HG03108 (cell line): ENCODE measurements around the gene SNCAIP.

Source experiments
- ATAC-seq: cut with Tn5 transposase; IDR thresholded peaks from one replicate; pipeline ENCODE4 v1.9.1; 2021; ENCODE audit warnings: moderate library complexity; ENCODE audit not compliant: unreplicated experiment

SNCAIP gene

GRCh38 chr5:122311961-122312590, at the start of gene SNCAIP:
Gene SNCAIP, plus strand, starts transcription at chr5:122312237. Its CDS starts 78,898 bp downstream, at chr5:122391135.
- no peak for ATAC-seq

DNA sequence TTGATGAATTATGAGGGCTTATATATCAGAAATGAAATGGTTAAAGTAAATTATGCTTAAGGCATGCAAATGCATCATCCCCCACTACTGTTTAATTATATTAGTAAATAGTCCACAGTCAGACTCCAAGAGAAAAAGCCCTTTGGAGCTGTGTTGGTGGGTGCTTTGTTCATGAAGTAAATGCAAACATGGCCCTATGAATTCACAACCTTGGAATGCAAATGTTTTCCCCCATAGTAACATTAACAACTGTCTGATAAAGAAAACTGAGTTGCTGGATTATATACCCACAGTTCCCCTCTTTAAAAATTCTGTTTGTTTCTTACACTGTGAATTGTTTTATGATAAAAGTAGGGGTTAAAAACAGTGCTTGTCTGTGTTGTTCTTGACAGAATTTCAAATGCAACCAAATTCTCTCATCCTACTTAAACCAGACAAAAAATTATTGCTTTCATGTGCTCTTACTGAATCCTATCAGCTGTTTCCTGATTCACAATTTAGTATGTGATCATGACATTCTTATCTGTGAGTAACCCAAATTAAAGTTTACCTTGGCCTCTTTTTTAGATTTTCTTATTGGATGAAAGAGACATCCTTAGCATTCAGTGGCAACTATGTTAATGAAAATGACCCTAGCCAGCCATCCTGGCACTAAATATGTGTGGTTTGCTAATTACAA, 48.5 kb upstream of the SNCAIP start:
- ATAC-seq, result no peak

DNA sequence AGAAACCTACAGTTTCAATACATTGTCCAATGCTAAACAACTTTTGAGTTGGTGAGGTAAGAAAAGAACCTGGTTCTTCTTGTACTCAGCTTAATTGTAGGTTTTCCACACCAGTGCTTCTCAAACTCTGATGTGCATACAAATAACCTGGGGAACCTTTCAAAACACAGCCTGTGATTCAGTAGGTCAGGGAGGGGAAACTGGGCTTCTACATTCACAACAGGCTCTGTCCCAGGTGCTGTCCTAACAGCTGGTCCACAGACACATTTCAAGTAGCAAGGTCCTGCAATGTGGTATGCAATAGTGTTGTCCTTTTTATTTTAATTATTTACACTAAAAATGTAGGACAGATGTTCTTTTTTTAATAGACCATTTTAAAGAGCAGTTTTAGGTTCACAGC, 47.4 kb upstream of the SNCAIP start:
- no peak for ATAC-seq

DNA sequence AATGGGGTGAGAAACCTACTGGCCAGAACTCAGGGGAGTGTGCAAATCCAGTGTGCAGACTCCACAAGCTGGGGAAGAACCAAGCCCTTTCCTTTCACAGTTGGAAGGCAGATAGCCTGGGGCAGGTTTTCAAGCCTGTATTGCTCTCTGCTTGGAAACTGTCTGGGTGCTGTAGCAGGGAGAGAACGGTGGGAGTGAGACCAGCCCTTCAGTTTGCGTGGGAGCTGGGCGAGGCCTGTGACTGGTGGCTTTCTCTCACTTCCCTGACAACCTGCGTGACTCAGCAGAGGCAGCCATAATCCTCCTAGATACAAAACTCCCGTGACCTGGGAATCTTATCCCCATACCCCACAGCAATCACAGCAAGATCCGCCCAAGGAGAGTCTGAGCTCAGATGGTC, 44.9 kb upstream of the SNCAIP start:
- ATAC-seq, result no peak

GRCh38 chr5:122273696-122274095, 38.3 kb upstream of the SNCAIP start:
- ATAC-seq, result no peak

DNA sequence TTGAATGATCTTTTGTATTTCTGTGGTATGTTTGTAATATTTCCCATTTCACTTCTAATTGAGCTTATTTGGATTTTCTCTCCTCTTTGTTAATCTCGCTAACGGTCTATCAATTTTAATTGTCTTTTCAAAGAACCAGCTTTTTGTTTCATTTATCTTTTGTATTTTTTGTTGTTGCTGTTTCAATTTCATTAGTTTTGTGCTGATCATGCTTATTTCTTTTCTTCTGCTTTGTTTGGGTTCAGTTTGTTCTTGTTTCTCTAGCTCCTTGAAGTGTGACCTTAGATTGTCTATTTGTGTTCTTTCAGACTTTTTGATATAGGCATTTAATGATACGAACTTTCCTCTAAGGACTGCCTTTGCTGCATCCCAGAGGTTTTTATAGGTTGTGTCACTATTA, 28.4 kb upstream of the SNCAIP start:
- no peak for ATAC-seq

- no peak for ATAC-seq
These were observed 25.5 kb upstream of the SNCAIP start for GRCh38 chr5:122286541-122286940.

- ATAC-seq, result no peak
These were observed 24.9 kb upstream of the SNCAIP start for GRCh38 chr5:122287101-122287500.

DNA sequence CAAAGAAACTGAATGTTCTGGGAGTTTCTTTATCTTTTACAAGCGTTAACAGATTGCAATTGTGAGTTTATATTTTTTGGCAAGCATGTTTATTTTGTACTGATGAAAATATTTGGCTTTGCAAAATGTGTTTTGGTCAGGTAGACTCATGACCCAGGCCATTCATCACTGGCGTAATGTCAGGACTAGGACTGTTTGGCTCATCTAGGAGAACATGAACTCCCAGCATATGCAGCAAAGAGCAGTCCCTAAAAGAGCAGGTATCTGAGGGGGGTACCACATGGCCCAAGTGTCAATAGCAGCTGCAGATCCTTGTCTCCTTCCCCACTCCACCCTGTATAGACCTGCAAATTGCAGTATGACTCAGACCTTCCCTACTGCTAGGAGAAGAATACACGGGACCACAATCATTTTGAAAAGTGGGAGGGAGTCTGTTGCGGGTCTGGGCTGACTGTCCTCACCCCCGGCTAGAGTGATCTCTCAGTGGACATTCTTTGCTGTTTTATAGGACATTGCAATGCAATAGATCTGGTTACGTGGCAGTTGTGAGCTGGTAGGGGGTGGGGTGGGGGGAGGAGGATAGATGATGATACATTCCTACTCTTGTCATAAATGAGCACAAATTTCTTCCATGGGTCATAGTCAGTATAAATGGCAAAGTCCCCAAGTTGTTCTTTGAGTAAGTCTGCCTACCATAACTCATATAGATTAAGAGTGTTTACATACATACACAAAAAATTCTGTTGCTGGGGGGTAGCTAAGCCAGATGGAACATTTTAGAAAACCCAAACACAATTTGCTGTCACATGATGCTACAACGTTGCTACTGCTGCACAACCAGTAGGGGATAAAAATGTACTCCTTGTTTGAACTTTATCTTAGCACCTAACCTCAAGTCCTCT, 20.8 kb upstream of the SNCAIP start:
- ATAC-seq, result no peak

DNA sequence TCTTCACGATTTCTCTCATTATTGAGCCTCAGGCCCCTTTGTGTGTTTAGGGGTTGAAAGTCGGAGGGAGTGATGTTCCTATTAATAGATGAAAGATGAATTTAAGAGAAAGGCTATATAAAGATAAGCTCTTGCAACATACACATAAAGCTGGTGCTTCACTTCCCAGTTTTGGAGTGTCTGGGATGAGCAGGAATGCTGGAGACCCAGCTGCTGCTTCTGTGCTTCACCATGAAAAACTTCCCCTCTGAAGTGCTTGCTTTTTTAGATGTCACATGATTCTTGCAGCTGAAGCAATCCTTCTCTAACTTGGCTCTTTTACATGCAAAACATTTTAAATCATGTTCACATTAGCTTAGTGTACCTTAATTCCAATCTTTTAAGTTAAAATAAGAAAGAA, 19.7 kb upstream of the SNCAIP start:
- no peak for ATAC-seq

DNA sequence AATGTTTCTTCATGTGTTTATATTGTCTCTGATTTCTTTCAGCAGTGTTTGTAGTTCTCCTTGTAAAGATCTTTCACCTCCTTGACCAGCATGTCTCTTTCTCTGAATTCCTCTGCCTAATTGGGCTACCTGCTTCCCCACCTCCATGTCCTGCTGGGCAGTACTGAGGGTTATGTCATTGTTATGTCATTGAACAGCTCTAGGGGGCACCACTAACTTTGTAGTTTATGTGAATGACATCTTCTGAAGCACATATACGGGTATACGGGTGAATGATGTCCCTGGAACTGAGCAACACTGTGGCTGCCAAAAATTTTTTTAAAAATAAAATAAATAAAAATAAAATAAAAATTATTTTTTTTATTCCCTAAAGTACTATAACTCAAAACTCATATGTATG, 16.9 kb upstream of the SNCAIP start:
- no peak for ATAC-seq

DNA sequence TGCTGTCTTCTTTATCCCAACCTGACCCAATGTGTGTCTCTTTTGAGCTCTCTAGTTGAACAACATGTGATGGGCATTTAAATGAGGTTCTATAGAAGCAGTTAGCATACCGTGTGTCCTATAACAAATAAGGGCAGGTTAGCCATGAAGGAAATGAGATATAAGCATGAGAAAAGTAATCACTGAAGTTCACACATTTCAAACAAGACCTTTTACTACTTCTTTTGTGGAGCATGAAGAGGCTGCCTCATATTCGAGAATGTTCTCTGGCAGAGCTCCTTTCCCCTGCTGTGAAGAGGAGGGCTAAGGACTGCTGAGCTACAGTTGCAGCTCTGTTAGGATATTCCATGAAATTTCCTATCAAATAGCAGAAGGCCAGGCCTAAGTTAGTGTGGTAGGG, 15.2 kb upstream of the SNCAIP start:
- no peak for ATAC-seq

- ATAC-seq, result peak; percentile 83
These were observed 14.3 kb upstream of the SNCAIP start for GRCh38 chr5:122297587-122298298.

- no peak for ATAC-seq
These were observed 11.7 kb upstream of the SNCAIP start for GRCh38 chr5:122300374-122300773.

DNA sequence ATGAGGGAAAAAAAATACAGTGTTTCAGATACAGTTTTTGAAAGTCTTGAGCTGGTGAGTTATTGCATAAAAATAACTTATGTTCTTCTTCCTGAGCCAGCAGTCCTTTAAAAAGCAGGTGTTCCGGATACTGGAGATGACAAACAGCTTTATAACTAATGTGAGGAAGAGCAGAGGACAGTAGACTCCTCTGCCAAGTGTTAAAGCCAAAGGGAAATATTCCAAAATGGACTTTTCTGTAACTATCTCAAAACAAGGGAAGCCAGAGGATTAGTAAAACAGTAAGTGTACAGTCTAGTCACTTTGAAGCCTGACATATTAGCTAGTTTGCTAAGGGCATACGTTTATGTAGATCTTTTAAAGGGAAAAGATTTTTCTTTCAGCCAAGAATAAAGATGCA, 11.0 kb upstream of the SNCAIP start:
- no peak for ATAC-seq

DNA sequence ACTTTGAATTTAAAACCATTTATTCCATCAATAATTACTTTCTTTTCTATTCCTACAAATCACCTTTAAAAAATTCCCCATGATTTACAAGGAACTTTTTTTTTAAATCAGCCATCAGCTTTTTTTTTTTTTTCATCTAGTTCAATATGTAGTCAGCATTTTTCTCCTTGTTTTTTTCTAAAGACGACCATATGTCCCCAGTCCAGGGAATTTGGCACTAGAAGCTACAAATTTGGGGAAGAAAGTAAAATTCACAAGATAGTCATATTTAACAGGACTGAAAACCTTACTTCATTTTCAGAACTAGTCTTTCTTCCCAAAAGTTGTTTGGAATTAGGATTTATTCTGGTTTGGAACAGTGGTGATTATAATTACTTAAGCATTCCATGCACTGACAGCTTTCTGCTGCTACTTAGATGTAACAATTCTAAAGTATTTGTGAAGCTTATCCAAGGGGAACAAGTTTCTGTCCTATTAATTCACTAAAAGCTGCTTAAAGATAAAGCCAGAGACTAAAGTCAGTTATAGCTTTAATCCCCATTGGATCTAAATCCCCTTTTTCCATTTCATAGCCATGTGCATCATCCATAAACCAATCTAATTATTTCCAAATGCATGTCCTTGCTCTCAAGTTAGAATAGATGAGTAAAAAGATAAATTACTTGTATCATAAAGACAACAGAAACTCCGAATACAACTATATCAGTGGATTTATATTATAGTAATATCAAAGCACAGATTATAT, 7.4 kb upstream of the SNCAIP start:
- no peak for ATAC-seq

DNA sequence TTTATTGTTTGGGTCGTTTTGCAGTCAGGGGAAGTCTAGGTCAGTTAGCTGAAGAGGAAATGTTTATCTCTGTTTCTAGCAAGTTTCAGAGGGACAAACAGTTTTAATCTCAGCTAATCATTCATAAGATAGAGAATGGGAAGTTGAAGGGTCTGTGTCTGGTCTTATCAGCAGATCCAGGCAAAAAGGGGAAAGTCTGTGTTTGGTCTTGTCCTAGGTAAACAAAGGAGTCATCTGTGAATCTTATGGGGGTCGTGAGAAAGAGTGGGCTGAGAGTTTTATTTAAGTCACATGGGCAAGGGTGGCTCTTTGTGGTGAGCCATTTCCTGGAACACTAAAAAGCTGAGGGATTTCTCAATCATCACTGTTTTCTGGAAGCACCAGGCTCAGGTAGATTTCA, 5.6 kb upstream of the SNCAIP start:
- no peak for ATAC-seq

- ATAC-seq, result no peak
These were observed 1.1 kb upstream of the SNCAIP start for GRCh38 chr5:122310889-122311288.

DNA sequence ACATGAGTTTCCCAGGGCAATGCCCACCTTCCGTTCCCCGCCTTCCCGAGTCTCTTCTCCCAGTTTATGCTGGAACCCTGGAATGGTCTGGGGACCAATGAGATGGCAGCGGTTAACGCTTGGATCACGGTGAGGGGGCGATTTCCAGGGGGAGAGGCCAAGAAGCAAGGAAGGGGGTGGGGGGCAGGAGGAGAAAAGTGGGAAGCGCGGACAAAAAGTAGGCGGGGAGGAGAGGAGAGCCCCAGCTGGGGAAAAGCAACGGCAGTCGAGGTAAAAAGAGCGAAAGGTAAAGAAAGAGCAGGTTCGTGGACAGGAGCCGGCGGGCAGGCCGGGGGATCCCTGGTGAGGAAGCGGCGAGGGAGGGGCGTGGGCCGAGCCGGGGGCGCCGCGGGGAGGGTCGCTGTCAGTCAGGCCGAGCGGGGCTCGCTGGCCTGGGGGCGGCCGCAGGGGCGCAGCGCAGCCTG, 508 bp upstream of the SNCAIP start:
- no peak for ATAC-seq

- ATAC-seq, result no peak
These were observed 762 bp downstream of the SNCAIP start for GRCh38 chr5:122312591-122313406.
